ENCODE results near the gene RBM26.
A peak's percentile ranks its signal among the peaks of the same experiment; 100 is the strongest.

RBM26 gene

GRCh38 chr13:79439275-79439674 lies 33.2 kb upstream of the RBM26 start:
- no peak for DNase-seq (ENCODE audit: extremely low read depth, low read depth)
- no peak overlapping the region for H3K4me3 ChIP-seq (replicated peaks; ENCODE audit: low read depth, low read length)
- no peak for TF ChIP-seq CTCF (IDR thresholded peaks at IDR 0.05; ENCODE audit: low read depth, low read length, missing control alignments)

- TF ChIP-seq CTCF (IDR thresholded peaks at IDR 0.05; ENCODE audit: low read depth, low read length, missing control alignments), result no peak
- H3K4me3 ChIP-seq (replicated peaks; ENCODE audit: low read depth, low read length), result no peak overlapping the region
- DNase-seq (ENCODE audit: extremely low read depth, low read depth), result no peak
These were observed 29.5 kb upstream of the RBM26 start for GRCh38 chr13:79435561-79435990.

- H3K4me3 ChIP-seq (replicated peaks; ENCODE audit: low read depth, low read length), result no peak overlapping the region
- DNase-seq (ENCODE audit: extremely low read depth, low read depth), result peak; percentile 21
- TF ChIP-seq CTCF (IDR thresholded peaks at IDR 0.05; ENCODE audit: low read depth, low read length, missing control alignments), result no peak
These were observed 28.5 kb upstream of the RBM26 start for GRCh38 chr13:79434556-79434955.

- no peak for TF ChIP-seq CTCF (IDR thresholded peaks at IDR 0.05; ENCODE audit: low read depth, low read length, missing control alignments)
- DNase-seq (ENCODE audit: extremely low read depth, low read depth), result no peak
These were observed 26.9 kb upstream of the RBM26 start for GRCh38 chr13:79432992-79433391.

GRCh38 chr13:79432086-79432485 lies 26.0 kb upstream of the RBM26 start:
- no peak for DNase-seq (ENCODE audit: extremely low read depth, low read depth)
- no peak for TF ChIP-seq CTCF (IDR thresholded peaks at IDR 0.05; ENCODE audit: low read depth, low read length, missing control alignments)
- H3K4me3 ChIP-seq (replicated peaks; ENCODE audit: low read depth, low read length), result no peak overlapping the region

More at GRCh38 chr13:79432992-79433391, 26.9 kb upstream of the RBM26 start:
- no peak overlapping the region for H3K4me3 ChIP-seq (replicated peaks; ENCODE audit: low read depth, low read length)

- no peak overlapping the region for H3K4me3 ChIP-seq (replicated peaks; ENCODE audit: low read depth, low read length)
- DNase-seq (ENCODE audit: extremely low read depth, low read depth), result no peak
- no peak for TF ChIP-seq CTCF (IDR thresholded peaks at IDR 0.05; ENCODE audit: low read depth, low read length, missing control alignments)
These were observed 23.3 kb upstream of the RBM26 start for GRCh38 chr13:79429309-79429708.

- TF ChIP-seq CTCF (IDR thresholded peaks at IDR 0.05; ENCODE audit: low read depth, low read length, missing control alignments), result no peak
- no peak for DNase-seq (ENCODE audit: extremely low read depth, low read depth)
- no peak overlapping the region for H3K4me3 ChIP-seq (replicated peaks; ENCODE audit: low read depth, low read length)
These were observed 21.8 kb upstream of the RBM26 start for GRCh38 chr13:79427883-79428282.

Measured in HFF-Myc (cell line).